Kidney (tissue), 14 donors: ENCODE data around the gene HJURP. TPM values are rescaled to one million over a fixed set of nuclear protein-coding genes. Genes with fewer than 3 reads are reported as not detected.

ENCODE experiments used
- DNase-seq, 5 donors: peaks; one replicate each; pipeline ENCODE4 v3.0.0-alpha.2; 2013 to 2020
- FAIRE-seq: peaks from 2 replicates; lab custom pipeline; 2012; peaks lifted over from hg19 to GRCh38; lab: Jason Lieb, UNC
- H3K27ac ChIP-seq, 2 donors: one replicate each; pipeline ENCODE4 v1.7.0; 2013; ENCODE audit warnings: low read depth in 2 of 2, low read length in 2 of 2, inconsistent platforms in 1 of 2
- H3K27me3 ChIP-seq: one replicate; pipeline ENCODE4 v1.7.1; 2013; ENCODE audit warnings: low read length, inconsistent platforms; ENCODE audit not compliant: control insufficient read depth, insufficient read depth
- H3K36me3 ChIP-seq, 3 donors: one replicate each; pipeline versions ENCODE4 v1.7.0 to v1.7.1; 2013; ENCODE audit warnings: low read length in 3 of 3, control low read depth in 1 of 3, inconsistent platforms in 1 of 3; ENCODE audit not compliant: insufficient read depth in 3 of 3, control insufficient read depth in 2 of 3
- H3K4me1 ChIP-seq, 3 donors: one replicate each; pipeline versions ENCODE4 v1.7.0 to v1.7.1; 2013; ENCODE audit warnings: low read length in 3 of 3, inconsistent platforms in 1 of 3, low read depth in 1 of 3; ENCODE audit not compliant: control insufficient read depth in 2 of 3, insufficient read depth in 2 of 3
- H3K4me3 ChIP-seq, 3 donors: one replicate each; pipeline versions ENCODE4 v1.7.0 to v1.8.1; 2013; ENCODE audit warnings: low read length in 3 of 3, control low read depth in 1 of 3, inconsistent platforms in 1 of 3
- H3K9ac ChIP-seq, 3 donors: one replicate each; pipeline versions ENCODE4 v1.7.0 to v1.7.1; 2013; ENCODE audit warnings: low read length in 3 of 3, control low read depth in 1 of 3, inconsistent platforms in 1 of 3
- H3K9me3 ChIP-seq, 3 donors: one replicate each; pipeline versions ENCODE4 v1.7.0 to v1.7.1; 2013; ENCODE audit warnings: low read length in 3 of 3, control low read depth in 1 of 3, inconsistent platforms in 1 of 3; ENCODE audit not compliant: control insufficient read depth in 2 of 3, insufficient read depth in 1 of 3
- intact Hi-C: fragments of 100-400 bp; cut with DNase I; formaldehyde crosslinking; loops from one replicate; pipeline ENCODE4 v1.11.1; 2022
- polyA plus RNA-seq: library from polyadenylated mRNA; stranded (reverse); fragments of 350-450 nt; fragmentation: Illumina TruSeq; extraction: RNeasy Lipid Tissue Mini Kit (QIAGEN cat#74804); gene quantifications from one replicate; pipeline ENCODE4 v1.2.3, GENCODE V29; 2014; ENCODE audit warnings: low read depth, low replicate concordance; ENCODE audit not compliant: insufficient read depth
- total RNA-seq: library from RNA; stranded (reverse); fragmentation: NEBNext Ultra II Directional; extraction: Animal tissue kit (Norgen Biotek cat#: 25700); gene quantifications from one replicate; pipeline ENCODE4 v1.2.1, GENCODE V29; 2021
- TF ChIP-seq, protein P1 (sequence below): IDR thresholded peaks from 3 replicates; pipeline ENCODE4 v1.5.1; 2012; ENCODE audit warnings: mild to moderate bottlenecking, moderate library complexity, borderline replicate concordance; ENCODE audit not compliant: insufficient read depth; ENCODE audit errors: extremely low read depth
- donor health status: control.
- donor health status: control.
- donor health status: control.
- donor health status: control.
- donor health status: control.
- donor health status: DM: yes; HTN: yes; CAD: no.
- donor health status: Normal renal cell carcinoma (clear cell type).

Gene HJURP
- total and polyA plus RNA-seq, 2 donors from 2014 or later, result 0.94 TPM; not detected in 1

GRCh38 chr2:233840520-233840919 is 13.8 kb downstream of the HJURP start:
- no peak for DNase-seq
- TF ChIP-seq, protein P1, sequence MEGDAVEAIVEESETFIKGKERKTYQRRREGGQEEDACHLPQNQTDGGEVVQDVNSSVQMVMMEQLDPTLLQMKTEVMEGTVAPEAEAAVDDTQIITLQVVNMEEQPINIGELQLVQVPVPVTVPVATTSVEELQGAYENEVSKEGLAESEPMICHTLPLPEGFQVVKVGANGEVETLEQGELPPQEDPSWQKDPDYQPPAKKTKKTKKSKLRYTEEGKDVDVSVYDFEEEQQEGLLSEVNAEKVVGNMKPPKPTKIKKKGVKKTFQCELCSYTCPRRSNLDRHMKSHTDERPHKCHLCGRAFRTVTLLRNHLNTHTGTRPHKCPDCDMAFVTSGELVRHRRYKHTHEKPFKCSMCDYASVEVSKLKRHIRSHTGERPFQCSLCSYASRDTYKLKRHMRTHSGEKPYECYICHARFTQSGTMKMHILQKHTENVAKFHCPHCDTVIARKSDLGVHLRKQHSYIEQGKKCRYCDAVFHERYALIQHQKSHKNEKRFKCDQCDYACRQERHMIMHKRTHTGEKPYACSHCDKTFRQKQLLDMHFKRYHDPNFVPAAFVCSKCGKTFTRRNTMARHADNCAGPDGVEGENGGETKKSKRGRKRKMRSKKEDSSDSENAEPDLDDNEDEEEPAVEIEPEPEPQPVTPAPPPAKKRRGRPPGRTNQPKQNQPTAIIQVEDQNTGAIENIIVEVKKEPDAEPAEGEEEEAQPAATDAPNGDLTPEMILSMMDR, result no peak

GRCh38 chr2:233839447-233839820 is 14.9 kb downstream of the HJURP start:
- TF ChIP-seq, protein P1, result no peak
- no peak overlapping the region for H3K9ac ChIP-seq
- no peaks in the 10 kb centered on the region for H3K27me3 ChIP-seq
- no peak for FAIRE-seq
- no peaks in the 10 kb centered on the region for H3K9me3 ChIP-seq
- peak in 1 of 5 donors; percentile 68 for DNase-seq
- H3K36me3 ChIP-seq, result peaks cover 0 to 5% (median 0%) of the 10 kb centered on the region in 3 donors
- H3K4me1 ChIP-seq, result no peaks in the 10 kb centered on the region
- H3K4me3 ChIP-seq, result no peak overlapping the region
- H3K27ac ChIP-seq, result no peak overlapping the region
- intact Hi-C loops, result no loop called here

More at GRCh38 chr2:233840520-233840919, 13.8 kb downstream of the HJURP start:
- Histone ChIP-seq H3K27ac (no peak overlapping the region), H3K36me3 (peaks cover 0 to 5% (median 0%) of the 10 kb centered on the region in 3 donors), H3K9me3 (no peaks in the 10 kb centered on the region), H3K4me1 (no peaks in the 10 kb centered on the region), H3K4me3 (no peak overlapping the region), H3K27me3 (no peaks in the 10 kb centered on the region), H3K9ac (no peak overlapping the region)
- intact Hi-C loops, result no loop called here
- no peak for FAIRE-seq

GRCh38 chr2:233838726-233839446 is 15.4 kb downstream of the HJURP start:
- TF ChIP-seq, protein P1, result no peak
- Histone ChIP-seq H3K27ac (no peak overlapping the region), H3K9ac (no peak overlapping the region), H3K4me1 (no peaks in the 10 kb centered on the region), H3K9me3 (no peaks in the 10 kb centered on the region), H3K4me3 (no peak overlapping the region), H3K27me3 (no peaks in the 10 kb centered on the region), H3K36me3 (peaks cover 0 to 4% (median 0%) of the 10 kb centered on the region in 3 donors)
- intact Hi-C loops, result no loop called here
- no peak for FAIRE-seq
- peak in 1 of 5 donors; percentile 47 for DNase-seq
